ENCODE data around the gene TUBA4A.

DNA sequence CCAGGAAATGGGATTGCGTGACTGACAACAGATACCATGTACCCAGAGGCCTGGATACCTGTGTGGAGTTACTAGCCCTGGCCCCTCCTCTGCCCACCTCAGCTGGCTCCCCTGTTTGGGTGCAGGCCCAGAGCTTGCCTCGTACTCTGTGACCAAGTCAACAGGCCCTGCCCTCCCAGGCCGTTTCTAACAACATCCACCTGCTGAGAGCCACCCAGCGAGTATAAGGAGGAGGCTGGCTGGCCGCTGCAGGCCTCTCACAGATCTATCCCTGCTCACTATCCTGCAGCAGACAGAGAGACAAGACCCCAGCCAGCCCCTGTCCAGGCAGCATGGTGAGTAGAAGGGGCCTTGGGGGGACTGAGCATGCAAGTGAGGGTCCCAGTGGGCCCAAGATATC is 12.5 kb upstream of the TUBA4A start:
- peak in 1 of 2 donors; percentile 13 for TF ChIP-seq POLR2AphosphoS5 (IDR thresholded peaks at IDR 0.05)
- no peak for TF ChIP-seq CTCF (IDR thresholded peaks at IDR 0.05)
